Renal cortical epithelial cell (primary cell): ENCODE data around the gene CEP350. TPM values are rescaled to one million over a fixed set of nuclear protein-coding genes. Genes with fewer than 3 reads are reported as not detected.
"Not testable (repeated sequence)": the region's sequence is repeated elsewhere in the genome, so short reads cannot be mapped to it uniquely, and the experiment has no call there.

ENCODE experiments used
- DNase-seq: peaks from one replicate; pipeline ENCODE4 v3.0.0-alpha.2; 2011; ENCODE audit warnings: low read depth
- total RNA-seq: library from RNA; depleted of rRNA; stranded (reverse); fragments of >200 nt; gene quantifications from 2 replicates; pipeline ENCODE4 v1.2.3, GENCODE V29; 2014

CEP350 gene
- total RNA-seq, 1 donor from 2014 or later, result 53.5 TPM

GRCh38 chr1:180116964-180117763 lies 162.6 kb downstream of the CEP350 start:
- DNase-seq, result peak; percentile 61

DNA sequence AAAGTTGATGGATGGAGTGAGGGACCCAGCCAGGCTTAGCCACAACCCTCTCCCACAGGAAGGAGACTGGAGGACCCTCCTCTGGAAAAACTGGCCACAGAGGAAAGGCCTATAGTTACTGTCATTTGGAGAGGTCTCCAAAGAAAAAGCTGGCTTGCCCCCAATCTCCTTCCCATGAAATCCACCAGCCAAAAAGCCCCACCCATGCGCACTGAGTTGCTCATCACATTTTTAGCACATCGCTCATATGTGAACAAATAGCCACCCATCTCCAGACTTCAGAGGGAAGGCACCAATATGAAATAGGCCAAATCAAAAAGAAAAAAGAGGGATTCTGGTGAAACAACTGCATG lies 163.1 kb downstream of the CEP350 start:
- DNase-seq, result peak; percentile 38

GRCh38 chr1:180119837-180120236 lies 165.2 kb downstream of the CEP350 start:
- DNase-seq, result no peak

- DNase-seq, result no peak
These were observed 168.9 kb downstream of the CEP350 start for GRCh38 chr1:180123463-180123936.

- no peak for DNase-seq
These were observed 176.0 kb downstream of the CEP350 start for GRCh38 chr1:180130651-180131050.

- DNase-seq, result peak; percentile 33
These were observed 176.9 kb downstream of the CEP350 start for GRCh38 chr1:180131510-180131909.

GRCh38 chr1:180133193-180133592 lies 178.6 kb downstream of the CEP350 start:
- DNase-seq, result no peak

- not testable (repeated sequence) for DNase-seq
These were observed 179.1 kb downstream of the CEP350 start for GRCh38 chr1:180133688-180134087.

- DNase-seq, result no peak
These were observed 180.9 kb downstream of the CEP350 start for GRCh38 chr1:180135535-180135934.

- DNase-seq, result no peak
These were observed 181.8 kb downstream of the CEP350 start for GRCh38 chr1:180136331-180136967.

DNA sequence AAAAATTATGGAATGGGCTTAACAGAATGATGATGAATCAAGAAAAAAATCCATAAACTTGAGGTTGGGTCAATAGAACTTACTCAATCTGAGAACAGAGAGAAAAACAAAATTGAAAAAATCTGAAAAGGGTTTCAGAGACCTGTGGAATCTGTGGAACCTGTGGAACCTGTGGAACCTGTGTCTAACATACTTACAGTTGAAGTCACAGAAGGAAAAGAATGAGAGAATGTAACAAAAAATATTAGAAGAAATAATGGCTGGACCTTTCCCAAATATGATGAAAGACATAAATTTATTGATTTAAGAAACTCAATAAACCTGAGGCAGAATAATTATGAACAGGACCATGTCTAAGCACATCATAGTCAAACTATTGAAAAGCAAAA lies 182.4 kb downstream of the CEP350 start:
- DNase-seq, result no peak

DNA sequence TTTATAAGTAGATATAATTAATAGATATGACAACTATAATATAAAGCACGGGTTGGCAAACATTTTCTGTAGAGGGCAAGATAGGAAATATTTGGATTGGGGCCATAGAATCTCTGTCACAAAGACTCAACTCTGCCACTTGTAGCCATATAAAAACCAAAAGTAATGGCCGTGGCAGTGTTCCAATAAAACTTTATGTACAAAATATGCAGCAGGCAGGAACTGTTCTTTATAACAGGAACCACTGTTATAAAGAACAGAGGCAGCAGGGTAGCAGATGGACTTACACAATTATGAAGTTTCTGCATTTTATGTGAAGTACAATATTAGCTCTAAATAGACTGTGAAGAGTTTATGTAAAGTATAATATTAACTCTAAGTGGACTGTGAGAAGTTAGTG lies 183.2 kb downstream of the CEP350 start:
- no peak for DNase-seq

DNA sequence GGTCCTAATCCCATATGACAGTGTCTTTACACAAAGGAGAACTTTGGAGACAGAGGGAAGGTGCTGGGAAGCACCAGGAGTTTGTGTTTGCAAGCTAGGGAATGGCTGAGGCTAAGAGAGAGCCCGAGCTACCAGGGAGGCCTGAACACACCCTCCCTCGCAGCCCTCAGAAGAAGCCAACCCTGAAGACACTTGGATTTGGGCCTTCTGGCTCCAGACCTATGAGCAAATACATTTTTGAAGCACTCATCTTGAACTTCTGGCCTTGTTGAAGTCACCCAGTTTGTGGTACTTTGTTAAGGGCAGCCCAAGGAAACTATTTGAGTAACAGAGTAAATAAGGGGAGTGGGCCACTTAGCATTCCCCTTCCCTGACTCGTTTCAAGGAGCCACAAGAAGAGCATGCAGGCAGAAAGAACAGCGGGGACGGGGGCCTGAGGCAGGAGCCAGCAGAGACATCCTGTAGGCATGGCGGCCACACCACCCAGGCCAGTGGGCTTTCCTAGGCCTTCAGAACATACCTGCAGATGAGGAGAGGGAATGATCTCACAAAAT lies 186.8 kb downstream of the CEP350 start:
- no peak for DNase-seq

- no peak for DNase-seq
These were observed 188.7 kb downstream of the CEP350 start for GRCh38 chr1:180143359-180143758.

- no peak for DNase-seq
These were observed 190.2 kb downstream of the CEP350 start for GRCh38 chr1:180144659-180145357.

DNA sequence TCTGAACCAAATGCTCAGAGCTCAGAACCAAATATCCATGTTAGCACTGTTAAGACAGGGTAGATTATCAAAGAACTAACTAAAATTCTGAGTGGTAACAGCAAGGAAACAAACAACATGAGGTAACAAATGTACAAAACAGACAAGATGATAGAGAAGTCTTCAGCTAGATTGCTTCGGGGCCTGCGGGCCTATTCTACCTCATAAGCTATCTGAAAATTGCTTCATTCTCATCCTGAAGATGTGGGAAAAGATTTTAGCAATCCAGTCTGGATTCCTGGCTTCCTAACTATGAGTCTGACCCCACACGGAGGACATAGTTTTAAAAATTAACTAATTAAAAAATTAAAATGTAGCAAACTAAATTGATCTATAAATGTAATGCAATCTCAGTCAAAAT lies 190.8 kb downstream of the CEP350 start:
- no peak for DNase-seq

DNA sequence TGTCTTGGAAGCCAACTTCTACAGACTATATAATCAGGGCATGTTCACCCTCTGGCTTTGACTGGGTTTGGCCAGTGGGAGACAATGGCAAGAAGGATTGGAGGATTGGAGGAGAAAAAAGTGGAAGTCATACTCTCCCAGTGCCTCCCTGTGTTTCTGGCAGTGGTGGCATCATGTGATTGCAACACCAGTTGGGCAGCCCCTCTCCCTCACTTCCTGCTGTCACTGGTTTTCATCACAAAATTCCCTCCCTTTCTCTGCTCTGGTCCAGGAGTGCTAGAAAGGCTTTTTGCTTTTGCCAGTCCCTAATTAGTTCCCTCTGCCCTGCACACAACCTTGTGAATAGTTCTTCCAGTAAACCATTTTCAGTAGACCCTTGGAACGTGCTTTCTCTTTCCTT lies 196.4 kb downstream of the CEP350 start:
- DNase-seq, result no peak

DNA sequence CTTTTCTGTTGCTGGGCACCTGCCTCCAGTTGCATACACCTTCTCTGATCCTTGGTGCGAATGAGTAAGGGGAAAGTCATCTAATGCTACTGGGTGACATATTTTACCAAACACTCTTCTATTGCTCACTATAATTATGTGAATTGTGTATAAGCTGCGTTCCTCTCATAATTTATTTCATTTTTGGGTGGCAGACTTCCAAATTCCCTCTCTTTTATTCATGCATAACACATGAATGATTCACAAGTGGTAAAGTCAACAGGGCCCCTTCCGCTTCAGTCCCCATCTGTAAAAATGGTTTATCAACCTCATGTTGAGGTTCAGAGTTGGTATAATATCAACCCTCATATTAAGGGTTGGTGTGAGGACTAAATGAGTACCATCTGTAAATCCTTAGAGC lies 196.9 kb downstream of the CEP350 start:
- peak; percentile 25 for DNase-seq

- DNase-seq, result no peak
These were observed 198.0 kb downstream of the CEP350 start for GRCh38 chr1:180152588-180152987.

GRCh38 chr1:180153032-180153431 lies 198.4 kb downstream of the CEP350 start:
- no peak for DNase-seq

- no peak for DNase-seq
These were observed 199.4 kb downstream of the CEP350 start for GRCh38 chr1:180154003-180154324.

- DNase-seq, result peak; percentile 56
These were observed 199.9 kb downstream of the CEP350 start, which contains the start of gene QSOX1 for GRCh38 chr1:180154325-180155181. QSOX1 (plus strand) TSS chr1:180154869; CDS start chr1:180154908, 39 bp downstream.
